A673 (cell line): ENCODE data around the gene OR10G8. TPM values are rescaled to one million over a fixed set of nuclear protein-coding genes. Genes with fewer than 3 reads are reported as not detected.

Experiments
- BruUV-seq: library from RNA; stranded (reverse); fragments of 400-500 nt; replicated peaks from 2 replicates; lab custom pipeline; 2021; lab: Mats Ljungman, UMichigan
- CTCF ChIA-PET: fragments of 300-600 bp; sonication (Branson Sonifier 250); formaldehyde crosslinking; loops from one replicate; lab custom pipeline; 2022; ENCODE audit warnings: antibody characterized with exemption; lab: Charles Lee
- POLR2A ChIA-PET: fragments of 300-600 bp; sonication (Branson Sonifier 250); formaldehyde crosslinking; loops from one replicate; lab custom pipeline; 2022; ENCODE audit warnings: antibody characterized with exemption; ENCODE audit not compliant: low non-redundant PET; lab: Charles Lee
- DNase-seq: peaks from one replicate; pipeline ENCODE4 v3.0.0-alpha.2; 2015; ENCODE audit warnings: low spot score
- H3K27ac ChIP-seq: fragments of 200-600 bp; sonication (generic); 2 replicates; pipeline ENCODE4 v1.5.1; 2016; ENCODE audit warnings: mixed run types, low read depth, mild to moderate bottlenecking, mixed read lengths, antibody characterized with exemption, low read length; ENCODE audit not compliant: poor library complexity, severe bottlenecking
- H3K27me3 ChIP-seq: fragments of 200-600 bp; sonication (generic); replicated peaks from 2 replicates; pipeline ENCODE4 v1.6.1; 2017; ENCODE audit warnings: mixed run types, low read depth, mild to moderate bottlenecking, mixed read lengths, antibody characterized with exemption, low read length; ENCODE audit not compliant: insufficient read depth, poor library complexity
- H3K36me3 ChIP-seq: fragments of 200-600 bp; sonication (generic); 2 replicates; pipeline ENCODE4 v1.6.1; 2016; ENCODE audit warnings: mixed run types, mild to moderate bottlenecking, mixed read lengths, antibody characterized with exemption, low read length; ENCODE audit not compliant: insufficient read depth, poor library complexity, severe bottlenecking
- H3K4me1 ChIP-seq: fragments of 200-600 bp; sonication (generic); 2 replicates; pipeline ENCODE4 v1.6.1; 2017; ENCODE audit warnings: mixed run types, mild to moderate bottlenecking, mixed read lengths, antibody characterized with exemption, low read length; ENCODE audit not compliant: insufficient read depth, poor library complexity, severe bottlenecking
- H3K4me3 ChIP-seq: fragments of 200-600 bp; sonication (generic); 2 replicates; pipeline ENCODE4 v1.5.1; 2016; ENCODE audit warnings: low read depth, mixed run types, mild to moderate bottlenecking, mixed read lengths, low read length; ENCODE audit not compliant: poor library complexity, severe bottlenecking
- H3K9me3 ChIP-seq: fragments of 200-600 bp; sonication (generic); 2 replicates; pipeline ENCODE4 v1.6.1; 2016; ENCODE audit warnings: mixed run types, low read depth, mild to moderate bottlenecking, mixed read lengths, antibody characterized with exemption, low read length; ENCODE audit not compliant: poor library complexity, severe bottlenecking
- CTCF ChIP-seq: fragments of 300-800, 200-600 bp; sonication (generic); conservative IDR thresholded peaks from 2 replicates; pipeline ENCODE4 v1.5.1; 2017; ENCODE audit warnings: low read depth, mild to moderate bottlenecking, antibody characterized with exemption, low read length, moderate library complexity, mixed read lengths
- EZH2 ChIP-seq: fragments of 200-600 bp; sonication (generic); IDR thresholded peaks from 2 replicates; pipeline ENCODE4 v1.6.1; 2017; ENCODE audit warnings: borderline replicate concordance, low read depth, mild to moderate bottlenecking, mixed read lengths, antibody characterized with exemption, low read length; ENCODE audit not compliant: poor library complexity, severe bottlenecking
- intact Hi-C: fragments of 100-400 bp; cut with micrococcal nuclease; formaldehyde crosslinking; loops from one replicate; pipeline ENCODE4 v1.10.0; 2022; ENCODE audit not compliant: unreplicated experiment
- total RNA-seq: library from RNA; stranded (reverse); gene quantifications from 2 replicates; pipeline ENCODE4 v1.2.3, GENCODE V29; 2021

The OR10G8 gene
- total RNA-seq, 1 experiment from 2014 or later = not detected

GRCh38 chr11:124075841-124076651 lies 49.4 kb downstream of the OR10G8 start:
- intact Hi-C loops = no loop called here
- POLR2A ChIA-PET = no interaction called here

GRCh38 chr11:124077266-124077665 lies 50.7 kb downstream of the OR10G8 start:
- ChIA-PET CTCF (no interaction called here), POLR2A (no interaction called here)
- Histone ChIP-seq H3K27ac (no peak overlapping the region), H3K27me3 (no peaks in the 10 kb centered on the region), H3K4me3 (no peak overlapping the region), H3K4me1 (peaks cover 21% of the 10 kb centered on the region), H3K9me3 (no peaks in the 10 kb centered on the region), H3K36me3 (no peaks in the 10 kb centered on the region)
- intact Hi-C loops = no loop called here
- BruUV-seq = no TSS peak
- no peak for DNase-seq
- TF ChIP-seq CTCF (no peak), EZH2 (no peak)

More at GRCh38 chr11:124075841-124076651, 49.4 kb downstream of the OR10G8 start:
- no TSS peak for BruUV-seq
- TF ChIP-seq CTCF = no peak
- DNase-seq = peak; percentile 64
- H3K4me3 ChIP-seq = peak overlapping the region; percentile 54
- CTCF ChIA-PET = interaction anchor here (0.6 kb wide), 1 partner anchor 98 kb away, joined by 3 read pairs; no protein-coding TSS in a partner anchor
- H3K36me3 ChIP-seq = no peaks in the 10 kb centered on the region
- no peaks in the 10 kb centered on the region for H3K27me3 ChIP-seq
- H3K9me3 ChIP-seq = no peaks in the 10 kb centered on the region
- H3K4me1 ChIP-seq = peaks cover 16% of the 10 kb centered on the region
- H3K27ac ChIP-seq = no peak overlapping the region

- Histone ChIP-seq H3K27me3 (no peaks in the 10 kb centered on the region), H3K27ac (no peak overlapping the region), H3K4me3 (no peak overlapping the region), H3K9me3 (no peaks in the 10 kb centered on the region), H3K4me1 (peaks cover 34% of the 10 kb centered on the region), H3K36me3 (no peaks in the 10 kb centered on the region)
- no peak for DNase-seq
- intact Hi-C loops = no loop called here
- no peak for TF ChIP-seq EZH2
- no peak for TF ChIP-seq CTCF
- ChIA-PET CTCF (no interaction called here), POLR2A (no interaction called here)
- no TSS peak for BruUV-seq
Observed at GRCh38 chr11:124078591-124078990, 52.0 kb downstream of the OR10G8 start.
